ENCODE data around the gene TGFBR1.
A peak's percentile ranks its signal among the peaks of the same experiment; 100 is the strongest.

TGFBR1 gene

GRCh38 chr9:99138424-99139284, 33.7 kb downstream of the TGFBR1 start:
- no peaks in the 10 kb centered on the region for H3F3A ChIP-seq (ENCODE audit: low read depth)
- H3K4me2 ChIP-seq (ENCODE audit: low read depth, low read length, poor library complexity, severe bottlenecking), result no peak overlapping the region
- H3K79me2 ChIP-seq (ENCODE audit: insufficient read depth, low read length), result peaks cover 33% of the 10 kb centered on the region; the same call in 1 of the 2 replicates
- H3K4me1 ChIP-seq (ENCODE audit: insufficient read depth, low read length, poor library complexity, severe bottlenecking), result peaks cover 22% of the 10 kb centered on the region
- H3K9me3 ChIP-seq (ENCODE audit: insufficient read depth, low read depth, low read length), result no peaks in the 10 kb centered on the region
- TF ChIP-seq EZH2phosphoT487 (IDR thresholded peaks at IDR 0.05; ENCODE audit: borderline replicate concordance) (no peak), CTCF (conservative IDR thresholded peaks at IDR 0.05; ENCODE audit: low read length) (no peak)
- peaks cover 4% of the 10 kb centered on the region for H4K20me1 ChIP-seq (ENCODE audit: insufficient read depth, low read length, poor library complexity, severe bottlenecking)
- peaks cover 59% of the 10 kb centered on the region for H3K36me3 ChIP-seq (ENCODE audit: insufficient read depth, low read length)
- no peak overlapping the region for H3K9ac ChIP-seq (ENCODE audit: low read depth, low read length, poor library complexity, severe bottlenecking)
- H3K27me3 ChIP-seq (ENCODE audit: insufficient read depth, low read length, poor library complexity, severe bottlenecking), result no peaks in the 10 kb centered on the region
- H3K4me3 ChIP-seq (ENCODE audit: low read length, poor library complexity, severe bottlenecking), result no peak overlapping the region
- no peak overlapping the region for H2AFZ ChIP-seq (ENCODE audit: low read length)
- H3K9me2 ChIP-seq (replicated peaks; ENCODE audit: low read depth, low read length), result no peaks in the 10 kb centered on the region

GRCh38 chr9:99139868-99140267, 35.0 kb downstream of the TGFBR1 start:
- Histone ChIP-seq H3K9ac (ENCODE audit: low read depth, low read length, poor library complexity, severe bottlenecking) (no peak overlapping the region), H3K4me2 (ENCODE audit: low read depth, low read length, poor library complexity, severe bottlenecking) (no peak overlapping the region)

GRCh38 chr9:99140685-99141314, 35.9 kb downstream of the TGFBR1 start:
- Histone ChIP-seq H3K4me1 (ENCODE audit: insufficient read depth, low read length, poor library complexity, severe bottlenecking) (peaks cover 6% of the 10 kb centered on the region), H3K4me3 (ENCODE audit: low read length, poor library complexity, severe bottlenecking) (no peak overlapping the region), H3K27me3 (ENCODE audit: insufficient read depth, low read length, poor library complexity, severe bottlenecking) (no peaks in the 10 kb centered on the region), H3K9me3 (ENCODE audit: insufficient read depth, low read depth, low read length) (no peaks in the 10 kb centered on the region), H3K9ac (ENCODE audit: low read depth, low read length, poor library complexity, severe bottlenecking) (no peak overlapping the region), H3K79me2 (ENCODE audit: insufficient read depth, low read length) (peaks cover 16% of the 10 kb centered on the region; the same call in 1 of the 2 replicates), H2AFZ (ENCODE audit: low read length) (no peak overlapping the region), H3K36me3 (ENCODE audit: insufficient read depth, low read length) (peaks cover 79% of the 10 kb centered on the region), H4K20me1 (ENCODE audit: insufficient read depth, low read length, poor library complexity, severe bottlenecking) (no peaks in the 10 kb centered on the region), H3K9me2 (replicated peaks; ENCODE audit: low read depth, low read length) (no peaks in the 10 kb centered on the region), H3F3A (ENCODE audit: low read depth) (no peaks in the 10 kb centered on the region), H3K4me2 (ENCODE audit: low read depth, low read length, poor library complexity, severe bottlenecking) (no peak overlapping the region)
- TF ChIP-seq CTCF (conservative IDR thresholded peaks at IDR 0.05; ENCODE audit: low read length), result peak; percentile 97
- no peak for TF ChIP-seq EZH2phosphoT487 (IDR thresholded peaks at IDR 0.05; ENCODE audit: borderline replicate concordance)

More at GRCh38 chr9:99139868-99140267, 35.0 kb downstream of the TGFBR1 start:
- Histone ChIP-seq H3K27me3 (ENCODE audit: insufficient read depth, low read length, poor library complexity, severe bottlenecking) (no peaks in the 10 kb centered on the region), H3K9me2 (replicated peaks; ENCODE audit: low read depth, low read length) (no peaks in the 10 kb centered on the region), H2AFZ (ENCODE audit: low read length) (no peak overlapping the region), H3K4me3 (ENCODE audit: low read length, poor library complexity, severe bottlenecking) (no peak overlapping the region), H4K20me1 (ENCODE audit: insufficient read depth, low read length, poor library complexity, severe bottlenecking) (peaks cover 4% of the 10 kb centered on the region), H3F3A (ENCODE audit: low read depth) (no peaks in the 10 kb centered on the region), H3K36me3 (ENCODE audit: insufficient read depth, low read length) (peaks cover 70% of the 10 kb centered on the region), H3K9me3 (ENCODE audit: insufficient read depth, low read depth, low read length) (no peaks in the 10 kb centered on the region), H3K4me1 (ENCODE audit: insufficient read depth, low read length, poor library complexity, severe bottlenecking) (peaks cover 15% of the 10 kb centered on the region), H3K79me2 (ENCODE audit: insufficient read depth, low read length) (peaks cover 25% of the 10 kb centered on the region; the same call in 1 of the 2 replicates)
- TF ChIP-seq CTCF (conservative IDR thresholded peaks at IDR 0.05; ENCODE audit: low read length) (no peak), EZH2phosphoT487 (IDR thresholded peaks at IDR 0.05; ENCODE audit: borderline replicate concordance) (no peak)

Measured in Loucy (cell line).